NT2/D1 (cell line): Measurements from ENCODE around the gene ANXA2R.

Source experiments
- DNase-seq: peaks from one replicate; pipeline ENCODE4 v3.0.0-alpha.2; 2011; ENCODE audit warnings: low read depth, low spot score
- H3K27me3 ChIP-seq: 2 replicates; pipeline ENCODE4 v1.6.0; 2011; ENCODE audit warnings: mild to moderate bottlenecking; ENCODE audit not compliant: insufficient read length, insufficient read depth
- H3K36me3 ChIP-seq: 2 replicates; pipeline ENCODE4 v1.6.1; 2011; ENCODE audit warnings: mild to moderate bottlenecking, low read length, mixed read lengths; ENCODE audit not compliant: insufficient read depth, insufficient read length
- H3K4me1 ChIP-seq: 2 replicates; pipeline ENCODE4 v1.5.1; 2011; ENCODE audit not compliant: insufficient read depth, insufficient read length
- H3K4me3 ChIP-seq: 2 replicates; pipeline ENCODE4 v1.5.1; 2011; ENCODE audit warnings: low read depth; ENCODE audit not compliant: insufficient read length
- H3K9ac ChIP-seq: 2 replicates; pipeline ENCODE4 v1.6.0; 2011; ENCODE audit warnings: low read depth; ENCODE audit not compliant: insufficient read length
- H3K9me3 ChIP-seq: 2 replicates; pipeline ENCODE4 v1.5.1; 2011; ENCODE audit warnings: mild to moderate bottlenecking, low read length; ENCODE audit not compliant: insufficient read depth
- SUZ12 ChIP-seq: IDR thresholded peaks from 2 replicates; pipeline ENCODE4 v1.6.1; 2011; ENCODE audit not compliant: insufficient read length, insufficient read depth; ENCODE audit errors: extremely low read depth
- YY1 ChIP-seq: IDR thresholded peaks from 2 replicates; pipeline ENCODE4 v1.6.1; 2011; ENCODE audit not compliant: insufficient read length, insufficient read depth
- ZNF274 ChIP-seq: IDR thresholded peaks from 2 replicates; pipeline ENCODE4 v1.6.1; 2011; ENCODE audit warnings: mild to moderate bottlenecking, low read depth, low read length

The ANXA2R gene

GRCh38 chr5:43014522-43014921, 25.6 kb downstream of the ANXA2R start:
- Histone ChIP-seq H3K9me3 (no peaks in the 10 kb centered on the region), H3K9ac (no peak overlapping the region), H3K4me3 (no peak overlapping the region), H3K4me1 (peaks cover 1% of the 10 kb centered on the region), H3K27me3 (peaks cover 66% of the 10 kb centered on the region), H3K36me3 (no peaks in the 10 kb centered on the region)
- no peak for DNase-seq
- TF ChIP-seq ZNF274 (no peak), YY1 (no peak), SUZ12 (no peak)

GRCh38 chr5:43010935-43011315, 29.2 kb downstream of the ANXA2R start:
- H3K4me1 ChIP-seq = no peaks in the 10 kb centered on the region
- no peaks in the 10 kb centered on the region for H3K36me3 ChIP-seq
- TF ChIP-seq SUZ12 (no peak), YY1 (no peak), ZNF274 (no peak)
- H3K9ac ChIP-seq = no peak overlapping the region
- H3K27me3 ChIP-seq = peaks cover 56% of the 10 kb centered on the region
- H3K9me3 ChIP-seq = no peaks in the 10 kb centered on the region
- H3K4me3 ChIP-seq = no peak overlapping the region
- DNase-seq = no peak

- no peaks in the 10 kb centered on the region for H3K9me3 ChIP-seq
- H3K4me3 ChIP-seq = peak overlapping the region; percentile 63
- H3K9ac ChIP-seq = peak overlapping the region; percentile 75
- TF ChIP-seq ZNF274 (no peak), YY1 (no peak), SUZ12 (no peak)
- H3K4me1 ChIP-seq = no peaks in the 10 kb centered on the region
- H3K27me3 ChIP-seq = peaks cover 44% of the 10 kb centered on the region
- no peaks in the 10 kb centered on the region for H3K36me3 ChIP-seq
- peak; percentile 90 for DNase-seq
These were observed 31.6 kb downstream of the ANXA2R start for GRCh38 chr5:43008363-43009153.

- Histone ChIP-seq H3K27me3 (peaks cover 44% of the 10 kb centered on the region), H3K36me3 (no peaks in the 10 kb centered on the region), H3K9me3 (no peaks in the 10 kb centered on the region), H3K4me1 (no peaks in the 10 kb centered on the region), H3K9ac (peak overlapping the region; percentile 81), H3K4me3 (peak overlapping the region; percentile 63)
- no peak for TF ChIP-seq SUZ12
- DNase-seq = no peak
These were observed 32.2 kb downstream of the ANXA2R start for GRCh38 chr5:43007911-43008362.

GRCh38 chr5:43007246-43007910, 32.7 kb downstream of the ANXA2R start:
- Histone ChIP-seq H3K9ac (peak overlapping the region; percentile 81), H3K9me3 (no peaks in the 10 kb centered on the region), H3K27me3 (peaks cover 45% of the 10 kb centered on the region), H3K4me3 (peak overlapping the region; percentile 63), H3K36me3 (no peaks in the 10 kb centered on the region), H3K4me1 (no peaks in the 10 kb centered on the region)
- TF ChIP-seq SUZ12 (no peak), ZNF274 (no peak), YY1 (no peak)
- no peak for DNase-seq

- TF ChIP-seq ZNF274 (no peak), YY1 (no peak), SUZ12 (no peak)
- H3K27me3 ChIP-seq = peaks cover 47% of the 10 kb centered on the region
- H3K9ac ChIP-seq = peak overlapping the region; percentile 81
- no peak for DNase-seq
- H3K36me3 ChIP-seq = no peaks in the 10 kb centered on the region
- H3K9me3 ChIP-seq = no peaks in the 10 kb centered on the region
- H3K4me3 ChIP-seq = peak overlapping the region; percentile 63
- no peaks in the 10 kb centered on the region for H3K4me1 ChIP-seq
These were observed 33.5 kb downstream of the ANXA2R start for GRCh38 chr5:43006424-43007202.

GRCh38 chr5:43005031-43005430, 35.1 kb downstream of the ANXA2R start:
- no peak overlapping the region for H3K4me3 ChIP-seq
- H3K4me1 ChIP-seq = no peaks in the 10 kb centered on the region
- no peak for DNase-seq
- TF ChIP-seq ZNF274 (no peak), YY1 (no peak), SUZ12 (no peak)
- no peak overlapping the region for H3K9ac ChIP-seq
- H3K36me3 ChIP-seq = no peaks in the 10 kb centered on the region
- no peaks in the 10 kb centered on the region for H3K9me3 ChIP-seq
- H3K27me3 ChIP-seq = peaks cover 47% of the 10 kb centered on the region
